GM19455 (cell line): Measurements from ENCODE around the gene FARP2.
"Not testable (repeated sequence)": the region's sequence is repeated elsewhere in the genome, so short reads cannot be mapped to it uniquely, and the experiment has no call there.

Experiments used
- ATAC-seq: cut with Tn5 transposase; IDR thresholded peaks from one replicate; pipeline ENCODE4 v1.9.1; 2021; ENCODE audit not compliant: unreplicated experiment

FARP2 gene

GRCh38 chr2:241396809-241397208 lies 40.7 kb downstream of the FARP2 start:
- not testable (repeated sequence) for ATAC-seq

GRCh38 chr2:241399941-241400922 lies 44.1 kb downstream of the FARP2 start:
- no peak for ATAC-seq

GRCh38 chr2:241408849-241409248 lies 52.8 kb downstream of the FARP2 start:
- ATAC-seq, result no peak

GRCh38 chr2:241410739-241411176 lies 54.7 kb downstream of the FARP2 start:
- no peak for ATAC-seq

- no peak for ATAC-seq
Measured at GRCh38 chr2:241412144-241412543, 56.1 kb downstream of the FARP2 start.

GRCh38 chr2:241413501-241413900 lies 57.4 kb downstream of the FARP2 start:
- ATAC-seq, result not testable (repeated sequence)

GRCh38 chr2:241413929-241414580 lies 58.0 kb downstream of the FARP2 start:
- no peak for ATAC-seq

GRCh38 chr2:241415196-241415595 lies 59.1 kb downstream of the FARP2 start:
- ATAC-seq, result no peak

- no peak for ATAC-seq
Measured at GRCh38 chr2:241417626-241418025, 61.5 kb downstream of the FARP2 start.

GRCh38 chr2:241421330-241421729 lies 65.2 kb downstream of the FARP2 start:
- no peak for ATAC-seq

- not testable (repeated sequence) for ATAC-seq
Measured at GRCh38 chr2:241421942-241422341, 65.9 kb downstream of the FARP2 start.

- no peak for ATAC-seq
Measured at GRCh38 chr2:241422350-241422749, 66.3 kb downstream of the FARP2 start.

GRCh38 chr2:241423489-241423888 lies 67.4 kb downstream of the FARP2 start:
- not testable (repeated sequence) for ATAC-seq

GRCh38 chr2:241425368-241425767 lies 69.3 kb downstream of the FARP2 start:
- no peak for ATAC-seq

GRCh38 chr2:241430178-241430577 lies 74.1 kb downstream of the FARP2 start:
- ATAC-seq, result no peak

- no peak for ATAC-seq
Measured at GRCh38 chr2:241432824-241433448, 76.9 kb downstream of the FARP2 start.

- ATAC-seq, result no peak
Measured at GRCh38 chr2:241437179-241437578, 81.1 kb downstream of the FARP2 start.

GRCh38 chr2:241441492-241441891 lies 85.4 kb downstream of the FARP2 start:
- no peak for ATAC-seq

GRCh38 chr2:241443486-241444223 lies 87.6 kb downstream of the FARP2 start:
- ATAC-seq, result no peak

- ATAC-seq, result no peak
Measured at GRCh38 chr2:241445426-241445825, 89.3 kb downstream of the FARP2 start.

- ATAC-seq, result not testable (repeated sequence)
Measured at GRCh38 chr2:241450092-241450491, 94.0 kb downstream of the FARP2 start.
